Vagina (tissue), 2 donors: ENCODE results near the gene SUSD5. TPM values are rescaled to one million over a fixed set of nuclear protein-coding genes. Genes with fewer than 3 reads are reported as not detected.

Experiments used
- DNase-seq, 2 donors: peaks; one replicate each; pipeline ENCODE4 v3.0.0-alpha.2; 2017; ENCODE audit errors: extremely low spot score in 2 of 2
- H3K27ac ChIP-seq: fragments of 200-600 bp; sonication (generic); one replicate; pipeline ENCODE4 v1.5.1; 2019
- H3K27me3 ChIP-seq: fragments of 200-600 bp; sonication (generic); one replicate; pipeline ENCODE4 v1.5.1; 2019
- H3K36me3 ChIP-seq, 2 donors: fragments of 200-600 bp; sonication (generic); one replicate each; pipeline ENCODE4 v1.5.1; 2017 to 2019
- H3K4me1 ChIP-seq: fragments of 200-600 bp; sonication (generic); one replicate; pipeline ENCODE4 v1.5.1; 2019
- H3K4me3 ChIP-seq, 2 donors: fragments of 200-600 bp; sonication (generic); 1 replicate in 1 of 2; 2 replicates in 1 of 2; pipeline ENCODE4 v1.5.1; 2016 to 2019
- H3K9me3 ChIP-seq: fragments of 200-600 bp; sonication (generic); one replicate; pipeline ENCODE4 v1.5.1; 2019
- CTCF ChIP-seq, 3 experiments: fragments of 450-650 bp in 2 of 3; fragments of 200-600 bp in 1 of 3; sonication (generic) in 1 of 3; IDR thresholded peaks; one replicate each; pipeline ENCODE4 v1.5.1; 2017 to 2019; ENCODE audit warnings: antibody characterized with exemption in 3 of 3, mild to moderate bottlenecking in 2 of 3, moderate library complexity in 2 of 3
- POLR2A ChIP-seq, 2 donors: fragments of 450-650 bp; IDR thresholded peaks; one replicate each; pipeline ENCODE4 v1.6.1; 2017; ENCODE audit warnings: antibody characterized with exemption in 2 of 2, mild to moderate bottlenecking in 2 of 2, moderate library complexity in 2 of 2
- POLR2AphosphoS5 ChIP-seq, 2 donors: sonication (generic); formaldehyde crosslinking; IDR thresholded peaks; one replicate each; pipeline ENCODE4 v1.9.0; 2017; ENCODE audit warnings: antibody characterized with exemption in 2 of 2, mild to moderate bottlenecking in 2 of 2, low read depth in 1 of 2; ENCODE audit not compliant: insufficient read depth in 1 of 2
- intact Hi-C: fragments of 100-400 bp; cut with DNase I; formaldehyde crosslinking; loops from one replicate; pipeline ENCODE4 v1.15.1; 2023
- total RNA-seq: library from RNA; depleted of rRNA; stranded (reverse); fragments of >200 nt; gene quantifications from one replicate; pipeline ENCODE4 v1.2.3, GENCODE V29; 2016

The SUSD5 gene
- total RNA-seq, 1 donor from 2014 or later = 0.98 TPM

GRCh38 chr3:33202711-33203457 is 15.7 kb downstream of the SUSD5 start:
- no peak overlapping the region for H3K27ac ChIP-seq
- TF ChIP-seq POLR2A (IDR thresholded peaks at IDR 0.05) (no peak), POLR2AphosphoS5 (IDR thresholded peaks at IDR 0.05; ENCODE audit: insufficient read depth in 1 of 2, low read depth in 1 of 2) (no peak)
- H3K27me3 ChIP-seq = no peaks in the 10 kb centered on the region
- H3K9me3 ChIP-seq = no peaks in the 10 kb centered on the region
- no peaks in the 10 kb centered on the region for H3K4me1 ChIP-seq
- H3K4me3 ChIP-seq = no peak overlapping the region
- H3K36me3 ChIP-seq = no peaks in the 10 kb centered on the region
- intact Hi-C loops = no loop called here
- DNase-seq = no peak

DNA sequence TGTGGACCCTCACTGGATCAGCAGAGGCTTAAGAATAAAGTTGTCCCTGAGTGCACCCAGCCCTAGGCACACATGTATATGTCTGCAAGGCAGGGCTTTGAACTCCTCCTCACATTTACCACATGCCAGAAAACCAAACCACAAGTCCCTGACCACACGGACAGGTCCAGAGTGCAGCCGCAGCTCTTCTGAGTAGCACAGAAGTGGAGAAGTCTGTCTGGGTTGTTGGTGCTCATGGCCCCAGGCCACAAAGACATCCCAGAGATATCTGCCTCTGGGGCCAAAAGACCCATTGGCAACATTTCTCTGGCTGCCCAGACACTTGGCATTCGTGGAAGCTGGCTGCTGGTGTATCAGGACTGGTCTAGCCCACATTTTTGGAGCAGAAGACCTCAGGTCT is 17.4 kb downstream of the SUSD5 start:
- no peak for DNase-seq
- Histone ChIP-seq H3K27ac (no peak overlapping the region), H3K27me3 (no peaks in the 10 kb centered on the region), H3K4me1 (no peaks in the 10 kb centered on the region), H3K4me3 (no peak overlapping the region), H3K36me3 (no peaks in the 10 kb centered on the region), H3K9me3 (no peaks in the 10 kb centered on the region)
- TF ChIP-seq POLR2AphosphoS5 (IDR thresholded peaks at IDR 0.05; ENCODE audit: insufficient read depth in 1 of 2, low read depth in 1 of 2) (no peak), POLR2A (IDR thresholded peaks at IDR 0.05) (no peak), CTCF (IDR thresholded peaks at IDR 0.05) (no peak)
- intact Hi-C loops = no loop called here

DNA sequence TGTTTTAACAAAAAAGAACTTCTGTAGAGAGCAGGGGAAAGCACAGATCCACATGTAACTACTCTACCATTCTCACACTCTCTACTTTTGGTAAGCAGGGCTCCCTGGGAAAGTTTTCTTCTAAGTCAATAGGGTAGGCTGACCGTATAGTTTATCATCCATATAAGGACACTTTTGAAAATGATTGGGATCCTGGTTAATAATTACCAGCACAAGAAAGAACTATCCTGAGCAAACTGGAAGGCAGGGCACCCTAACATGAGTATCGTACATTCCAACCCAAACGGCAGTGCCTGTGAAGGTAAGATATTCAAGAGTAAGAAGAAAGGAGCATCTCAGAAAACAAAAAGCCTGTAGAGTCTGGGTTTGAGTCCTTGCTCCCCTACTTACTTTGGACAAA is 22.1 kb downstream of the SUSD5 start:
- intact Hi-C loops = no loop called here
- no peaks in the 10 kb centered on the region for H3K4me1 ChIP-seq
- no peak for DNase-seq
- no peak overlapping the region for H3K27ac ChIP-seq
- no peak overlapping the region for H3K4me3 ChIP-seq
- no peaks in the 10 kb centered on the region for H3K9me3 ChIP-seq
- H3K27me3 ChIP-seq = no peaks in the 10 kb centered on the region
- no peaks in the 10 kb centered on the region for H3K36me3 ChIP-seq
- no peak for TF ChIP-seq CTCF (IDR thresholded peaks at IDR 0.05)
- TF ChIP-seq POLR2AphosphoS5 (IDR thresholded peaks at IDR 0.05; ENCODE audit: insufficient read depth in 1 of 2, low read depth in 1 of 2) = no peak
- TF ChIP-seq POLR2A (IDR thresholded peaks at IDR 0.05) = no peak

DNA sequence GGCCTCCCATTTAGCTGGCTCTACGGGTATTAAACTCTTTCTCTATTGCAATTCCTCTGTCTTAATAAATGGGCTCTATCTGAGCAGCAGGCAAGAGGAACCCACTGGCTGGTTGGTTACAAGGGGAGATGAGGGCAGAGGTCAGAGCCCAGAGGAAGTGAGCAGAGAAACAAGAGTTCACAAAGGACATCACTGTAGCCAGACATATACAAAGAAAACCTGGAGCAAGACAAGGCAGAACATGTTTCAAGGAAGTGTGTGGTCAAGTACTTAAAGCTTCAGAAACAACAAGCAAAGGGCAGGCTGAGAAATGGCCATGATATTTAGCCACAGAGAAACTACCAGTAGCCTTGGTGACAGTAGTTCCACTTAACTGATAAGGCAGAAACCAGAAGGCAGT is 24.3 kb downstream of the SUSD5 start:
- intact Hi-C loops = no loop called here
- Histone ChIP-seq H3K9me3 (no peaks in the 10 kb centered on the region), H3K27me3 (no peaks in the 10 kb centered on the region), H3K36me3 (no peaks in the 10 kb centered on the region), H3K4me3 (no peak overlapping the region), H3K27ac (no peak overlapping the region), H3K4me1 (no peaks in the 10 kb centered on the region)
- TF ChIP-seq POLR2A (IDR thresholded peaks at IDR 0.05) (no peak), CTCF (IDR thresholded peaks at IDR 0.05) (no peak)
- DNase-seq = no peak

DNA sequence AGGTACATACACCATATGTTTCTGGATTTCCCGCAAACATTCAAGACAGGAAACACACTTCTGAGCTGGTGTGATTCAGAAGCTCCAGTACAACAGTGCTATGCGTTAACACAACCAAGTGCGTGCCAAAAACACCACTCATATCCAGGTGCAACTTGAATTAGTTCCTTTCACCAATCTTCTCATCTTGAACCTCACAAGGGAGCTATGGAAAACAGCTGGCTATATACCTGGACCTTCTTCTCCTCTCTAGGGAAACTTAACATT is 31.3 kb downstream of the SUSD5 start:
- intact Hi-C loops = no loop called here
- TF ChIP-seq POLR2A (IDR thresholded peaks at IDR 0.05) (no peak), POLR2AphosphoS5 (IDR thresholded peaks at IDR 0.05; ENCODE audit: insufficient read depth in 1 of 2, low read depth in 1 of 2) (no peak), CTCF (IDR thresholded peaks at IDR 0.05) (no peak)
- DNase-seq = no peak
- no peaks in the 10 kb centered on the region for H3K9me3 ChIP-seq
- no peak overlapping the region for H3K27ac ChIP-seq
- no peaks in the 10 kb centered on the region for H3K4me1 ChIP-seq
- no peaks in the 10 kb centered on the region for H3K36me3 ChIP-seq
- no peaks in the 10 kb centered on the region for H3K27me3 ChIP-seq
- H3K4me3 ChIP-seq = no peak overlapping the region
